GM10266 (cell line): Measurements from ENCODE around the gene SMOC2.

Experiments
- DNase-seq: peaks from one replicate; pipeline ENCODE4 v3.0.0; 2012; ENCODE audit errors: extremely low spot score
- TF ChIP-seq, protein P1 (sequence below): IDR thresholded peaks from 2 replicates; pipeline ENCODE4 v1.5.1; 2012; ENCODE audit warnings: mild to moderate bottlenecking, low read depth; ENCODE audit not compliant: control insufficient read depth, insufficient read depth; ENCODE audit errors: missing control alignments

The SMOC2 gene

DNA sequence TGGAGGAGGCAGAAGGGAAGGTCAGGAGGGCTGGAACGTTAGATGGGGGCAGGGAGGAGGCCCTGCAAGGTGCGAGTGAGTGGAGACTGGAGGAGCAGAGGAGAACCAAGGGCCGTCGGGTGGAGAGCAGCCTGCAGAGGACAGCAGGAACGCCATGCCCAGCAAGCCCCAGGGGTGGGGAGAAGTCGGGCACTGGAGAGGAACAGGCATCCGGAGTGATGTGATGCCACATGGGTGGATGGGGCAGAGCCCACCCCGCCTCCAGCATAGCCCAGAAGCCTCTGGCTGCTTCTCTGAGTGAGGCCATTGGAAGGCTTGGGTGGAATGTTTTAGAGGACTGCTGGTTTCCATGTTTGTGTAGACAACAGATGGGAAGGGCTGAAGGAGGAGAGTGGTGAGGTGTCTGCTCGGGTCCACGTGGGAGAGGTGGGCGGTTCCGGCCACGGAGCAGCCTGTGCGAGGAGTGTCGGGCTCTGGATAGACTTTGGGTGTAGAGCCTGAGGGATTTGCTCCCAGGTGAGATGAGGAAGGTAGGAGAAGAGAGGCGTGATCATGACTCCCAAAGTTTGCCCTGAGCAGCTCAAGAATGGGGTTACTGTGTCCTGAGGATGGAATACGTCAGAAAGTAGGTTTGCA is 221.4 kb downstream of the SMOC2 start:
- DNase-seq, result no peak
- TF ChIP-seq, protein P1, sequence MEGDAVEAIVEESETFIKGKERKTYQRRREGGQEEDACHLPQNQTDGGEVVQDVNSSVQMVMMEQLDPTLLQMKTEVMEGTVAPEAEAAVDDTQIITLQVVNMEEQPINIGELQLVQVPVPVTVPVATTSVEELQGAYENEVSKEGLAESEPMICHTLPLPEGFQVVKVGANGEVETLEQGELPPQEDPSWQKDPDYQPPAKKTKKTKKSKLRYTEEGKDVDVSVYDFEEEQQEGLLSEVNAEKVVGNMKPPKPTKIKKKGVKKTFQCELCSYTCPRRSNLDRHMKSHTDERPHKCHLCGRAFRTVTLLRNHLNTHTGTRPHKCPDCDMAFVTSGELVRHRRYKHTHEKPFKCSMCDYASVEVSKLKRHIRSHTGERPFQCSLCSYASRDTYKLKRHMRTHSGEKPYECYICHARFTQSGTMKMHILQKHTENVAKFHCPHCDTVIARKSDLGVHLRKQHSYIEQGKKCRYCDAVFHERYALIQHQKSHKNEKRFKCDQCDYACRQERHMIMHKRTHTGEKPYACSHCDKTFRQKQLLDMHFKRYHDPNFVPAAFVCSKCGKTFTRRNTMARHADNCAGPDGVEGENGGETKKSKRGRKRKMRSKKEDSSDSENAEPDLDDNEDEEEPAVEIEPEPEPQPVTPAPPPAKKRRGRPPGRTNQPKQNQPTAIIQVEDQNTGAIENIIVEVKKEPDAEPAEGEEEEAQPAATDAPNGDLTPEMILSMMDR, result no peak

DNA sequence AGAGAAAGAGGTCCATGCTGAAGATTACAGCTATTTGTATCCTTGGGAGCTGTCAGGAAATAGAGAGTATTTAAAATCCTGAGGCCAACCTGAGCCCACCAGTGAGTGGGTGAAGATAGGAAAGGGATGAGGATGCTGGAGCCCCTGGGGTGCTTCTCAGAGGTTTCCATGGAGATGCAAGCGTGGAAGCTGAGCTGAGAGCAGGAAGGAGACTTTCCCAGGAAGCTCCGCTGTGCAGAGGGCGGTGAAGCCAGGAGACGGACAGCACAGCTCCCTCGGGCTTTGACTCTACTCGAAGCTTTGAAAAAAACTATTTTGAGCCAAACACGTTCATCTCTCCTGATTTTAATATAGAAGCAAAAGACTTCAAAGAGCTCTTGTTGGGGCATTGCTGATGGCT is 222.1 kb downstream of the SMOC2 start:
- no peak for DNase-seq

DNA sequence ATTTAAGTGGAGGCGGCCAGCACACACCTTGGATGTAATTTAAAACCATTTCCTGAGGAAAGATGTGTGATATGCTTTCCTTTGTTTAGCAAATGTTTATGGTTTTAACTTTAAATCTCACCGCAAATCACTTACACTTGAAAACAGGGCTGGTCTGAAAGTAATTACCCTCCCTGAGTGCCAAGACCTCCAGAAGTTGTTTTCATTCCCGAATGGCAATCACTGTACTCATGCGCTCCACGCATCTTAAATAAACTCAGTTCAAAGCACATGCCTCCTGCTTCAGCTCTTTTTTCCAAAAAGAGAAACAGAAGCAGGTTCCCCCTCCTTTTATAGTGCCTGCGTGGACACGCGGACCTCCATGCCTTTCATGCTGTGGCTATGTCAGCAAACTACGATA is 224.0 kb downstream of the SMOC2 start:
- DNase-seq, result no peak

More for the DNA sequence above, 222.1 kb downstream of the SMOC2 start:
- TF ChIP-seq, protein P1, result no peak

DNA sequence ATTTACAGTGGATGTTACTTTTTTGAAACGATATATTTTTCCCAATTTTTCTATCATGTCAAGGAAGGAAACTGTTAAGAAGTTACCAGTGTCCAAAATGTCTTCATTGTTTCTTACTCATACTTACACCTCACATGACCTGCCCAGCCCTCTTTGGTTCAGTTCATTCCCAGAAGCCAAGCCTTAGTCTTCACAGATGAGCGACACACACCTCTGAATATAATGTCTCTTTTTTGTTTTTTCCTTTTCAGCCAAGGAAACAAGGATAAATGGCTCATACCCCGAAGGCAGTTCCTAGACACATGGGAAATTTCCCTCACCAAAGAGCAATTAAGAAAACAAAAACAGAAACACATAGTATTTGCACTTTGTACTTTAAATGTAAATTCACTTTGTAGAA is 225.2 kb downstream of the SMOC2 start:
- TF ChIP-seq, protein P1, result no peak
- no peak for DNase-seq

More for the DNA sequence above, 224.0 kb downstream of the SMOC2 start:
- TF ChIP-seq, protein P1, result no peak

DNA sequence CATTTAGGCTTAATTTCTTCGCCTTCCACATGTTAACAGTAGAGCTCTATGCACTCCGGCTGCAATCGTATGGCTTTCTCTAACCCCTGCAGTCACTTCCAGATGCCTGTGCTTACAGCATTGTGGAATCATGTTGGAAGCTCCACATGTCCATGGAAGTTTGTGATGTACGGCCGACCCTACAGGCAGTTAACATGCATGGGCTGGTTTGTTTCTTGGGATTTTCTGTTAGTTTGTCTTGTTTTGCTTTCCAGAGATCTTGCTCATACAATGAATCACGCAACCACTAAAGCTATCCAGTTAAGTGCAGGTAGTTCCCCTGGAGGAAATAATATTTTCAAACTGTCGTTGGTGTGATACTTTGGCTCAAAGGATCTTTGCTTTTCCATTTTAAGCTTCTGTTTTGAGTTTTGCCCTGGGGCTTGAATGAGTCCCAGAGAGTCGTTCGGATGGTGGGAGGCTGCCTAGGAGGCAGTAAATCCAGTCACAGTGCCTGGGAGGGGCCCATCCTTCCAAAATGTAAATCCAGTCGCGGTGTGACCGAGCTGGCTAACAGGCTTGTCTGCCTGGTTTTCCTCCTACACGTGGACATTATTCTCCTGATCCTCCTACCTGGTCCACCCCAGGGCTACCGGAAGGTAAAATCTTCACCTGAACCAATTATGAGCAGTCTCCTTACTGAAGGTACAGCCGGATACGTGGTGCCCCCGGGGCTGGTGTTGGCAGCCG is 225.9 kb downstream of the SMOC2 start:
- TF ChIP-seq, protein P1, result no peak
- DNase-seq, result no peak

DNA sequence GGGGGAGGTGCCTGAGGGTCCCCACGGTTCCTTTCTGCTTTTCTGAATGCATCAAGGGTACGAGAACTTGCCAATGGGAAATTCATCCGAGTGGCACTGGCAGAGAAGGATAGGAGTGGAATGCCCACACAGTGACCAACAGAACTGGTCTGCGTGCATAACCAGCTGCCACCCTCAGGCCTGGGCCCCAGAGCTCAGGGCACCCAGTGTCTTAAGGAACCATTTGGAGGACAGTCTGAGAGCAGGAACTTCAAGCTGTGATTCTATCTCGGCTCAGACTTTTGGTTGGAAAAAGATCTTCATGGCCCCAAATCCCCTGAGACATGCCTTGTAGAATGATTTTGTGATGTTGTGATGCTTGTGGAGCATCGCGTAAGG is 226.4 kb downstream of the SMOC2 start:
- no peak for DNase-seq
- TF ChIP-seq, protein P1, result no peak

DNA sequence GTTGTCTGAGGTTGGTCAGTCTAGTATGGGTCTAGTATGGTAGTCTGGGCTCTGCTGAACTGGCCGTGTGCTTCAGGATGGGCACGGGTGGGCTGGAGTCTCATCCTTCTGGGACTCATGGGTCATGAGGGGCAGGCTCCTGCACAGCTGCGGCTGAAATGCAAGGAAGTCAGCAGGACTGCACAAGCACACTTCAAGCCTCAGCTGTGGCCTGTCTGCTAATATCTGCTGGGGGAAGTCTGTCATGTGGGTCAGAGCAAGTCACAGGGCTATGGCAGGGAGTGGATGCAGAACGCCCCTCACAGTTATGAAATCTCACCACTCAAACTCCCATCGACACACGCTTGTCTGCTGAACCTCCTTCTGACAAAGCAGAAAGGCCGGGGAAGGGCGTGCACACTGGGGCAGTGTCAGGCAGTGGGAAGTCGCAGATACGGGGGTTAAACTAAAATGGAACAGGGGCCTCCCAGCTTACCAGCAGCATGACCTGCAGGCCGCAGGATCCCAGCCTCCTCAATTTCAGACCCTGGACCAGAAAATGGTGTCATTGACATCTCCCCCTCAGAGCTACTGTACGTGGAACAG is 229.5 kb downstream of the SMOC2 start:
- DNase-seq, result no peak
- TF ChIP-seq, protein P1, result no peak
